Activated naive CD4-positive, alpha-beta T cell treated with anti-CD3 and anti-CD28 coated beads, Interleukin-2, amount 50 U/mL, for 72 hours (primary cell): ENCODE data around the gene TGIF1. TPM values are rescaled to one million over a fixed set of nuclear protein-coding genes. Genes with fewer than 3 reads are reported as not detected.

Experiments used
- ATAC-seq, 2 donors: fragments of 150-1000 bp; cut with Tn5 transposase; 2 replicates each; pipeline ENCODE4 v1.10.0; 2021; ENCODE audit warnings: mild to moderate bottlenecking in 2 of 2, moderate library complexity in 2 of 2
- DNase-seq, 2 donors: peaks; one replicate each; pipeline ENCODE4 v3.0.0; 2021 to 2022; ENCODE audit warnings: low spot score in 2 of 2
- H3K27ac Mint-ChIP-seq, 2 donors: one replicate each; pipeline ENCODE4 v1.8.0; 2022; ENCODE audit warnings: mild to moderate bottlenecking in 2 of 2, mixed read lengths in 2 of 2
- H3K36me3 Mint-ChIP-seq, 2 donors: one replicate each; pipeline ENCODE4 v1.8.0; 2022; ENCODE audit warnings: mixed read lengths in 2 of 2
- H3K9me3 Mint-ChIP-seq, 2 donors: one replicate each; pipeline ENCODE4 v1.8.0; 2022; ENCODE audit warnings: mixed read lengths in 2 of 2
- total RNA-seq, 2 donors: library from RNA; stranded (reverse); gene quantifications; one replicate each; pipeline ENCODE4 v1.2.3, GENCODE V29; 2022

TGIF1 gene
- total RNA-seq, 2 donors from 2014 or later, result 36.1 to 101 TPM

DNA sequence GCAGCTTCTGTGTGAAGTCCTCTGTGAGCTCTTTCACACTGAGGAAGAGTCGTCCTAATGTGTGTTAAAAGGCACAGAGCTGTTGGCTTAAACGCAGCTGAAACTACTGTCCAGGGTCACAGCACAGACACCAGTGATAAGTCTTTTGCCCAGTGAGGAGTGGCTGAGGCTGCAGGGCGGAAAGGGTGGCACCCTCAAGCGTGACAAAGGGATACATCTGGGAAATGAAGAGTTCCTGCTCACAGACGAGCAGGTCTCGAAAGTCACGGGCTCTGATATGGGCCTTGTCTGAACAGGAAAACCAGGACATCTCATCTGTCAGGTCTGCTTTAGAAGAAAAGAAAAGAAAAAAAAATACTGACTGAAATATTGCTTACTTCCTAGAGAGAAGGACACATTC is 36.5 kb downstream of the TGIF1 start:
- no peaks in the 10 kb centered on the region for H3K36me3 Mint-ChIP-seq
- DNase-seq (no peak), ATAC-seq (no peak)
- no peaks in the 10 kb centered on the region for H3K9me3 Mint-ChIP-seq
- H3K27ac Mint-ChIP-seq, result no peak overlapping the region

DNA sequence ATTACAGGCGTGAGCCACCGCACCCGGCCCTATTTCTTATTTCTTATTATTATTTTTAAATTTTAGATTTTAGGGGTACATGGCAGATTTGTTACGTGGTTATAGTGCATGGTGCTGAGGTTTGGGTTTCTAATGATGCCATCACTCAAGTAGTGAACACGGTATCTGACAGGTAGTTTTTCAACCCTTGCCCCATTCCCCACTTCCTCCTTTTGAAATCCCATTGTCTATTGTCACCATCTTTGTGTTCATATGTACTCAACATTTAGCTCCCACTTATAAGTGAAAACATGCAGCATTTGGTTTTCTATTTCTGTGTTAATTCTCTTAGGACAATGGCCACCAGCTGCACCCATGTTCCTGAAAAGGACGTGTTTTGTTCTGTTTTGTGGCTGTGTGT is 39.5 kb downstream of the TGIF1 start:
- ATAC-seq (no peak), DNase-seq (no peak)
- no peaks in the 10 kb centered on the region for H3K9me3 Mint-ChIP-seq
- no peaks in the 10 kb centered on the region for H3K36me3 Mint-ChIP-seq
- H3K27ac Mint-ChIP-seq, result no peak overlapping the region

DNA sequence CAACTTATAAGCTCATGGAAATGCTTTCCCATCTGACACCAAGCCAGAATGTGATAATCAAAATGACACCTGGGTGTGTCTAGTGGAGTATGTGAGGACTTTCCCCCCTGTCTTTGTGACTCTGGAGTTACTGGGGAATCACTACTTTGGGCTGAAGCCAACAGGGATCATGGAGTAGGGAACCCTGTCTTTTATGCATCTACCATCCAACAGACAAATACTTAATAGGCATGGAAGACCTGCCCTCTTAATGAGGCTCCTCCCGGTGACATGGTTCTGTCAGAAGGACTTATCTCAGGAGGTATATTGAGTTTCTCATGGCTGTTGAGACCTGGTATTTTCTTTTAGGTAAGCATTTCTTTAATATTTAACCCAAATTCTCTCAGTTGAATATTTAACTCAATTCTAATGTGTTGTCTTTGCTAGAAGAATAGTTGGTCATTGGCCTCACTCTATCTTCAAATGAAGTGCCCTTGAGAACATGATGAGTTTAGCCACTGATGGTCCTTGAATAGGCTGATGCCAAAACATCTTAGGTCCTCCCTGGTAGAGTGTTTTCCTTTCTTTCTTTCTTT is 42.1 kb downstream of the TGIF1 start:
- ATAC-seq (no peak), DNase-seq (no peak)
- Mint-ChIP-seq H3K27ac (no peak overlapping the region), H3K36me3 (no peaks in the 10 kb centered on the region), H3K9me3 (no peaks in the 10 kb centered on the region)

DNA sequence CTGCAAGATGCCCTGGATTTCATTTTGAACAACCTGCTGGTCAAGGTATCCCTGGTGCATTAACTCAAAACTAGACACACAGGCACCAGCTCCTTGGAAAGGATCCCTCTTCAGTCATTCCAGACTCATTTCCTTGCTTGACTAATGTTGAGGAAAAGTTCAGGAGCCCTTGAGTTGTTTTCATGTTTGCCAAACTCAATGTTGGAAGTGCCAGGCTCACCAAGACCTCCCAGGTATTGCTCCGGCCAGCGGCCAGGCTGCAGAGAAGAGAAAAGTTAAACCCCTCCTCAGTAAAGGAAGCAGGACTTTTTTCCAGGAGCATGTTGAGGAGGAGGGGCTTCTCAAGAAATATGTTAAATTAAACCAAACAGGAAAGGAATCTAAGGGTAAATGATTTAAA is 42.7 kb downstream of the TGIF1 start:
- ATAC-seq, result no peak
- H3K9me3 Mint-ChIP-seq, result no peaks in the 10 kb centered on the region
- H3K36me3 Mint-ChIP-seq, result no peaks in the 10 kb centered on the region
- DNase-seq, result no peak
- no peak overlapping the region for H3K27ac Mint-ChIP-seq

DNA sequence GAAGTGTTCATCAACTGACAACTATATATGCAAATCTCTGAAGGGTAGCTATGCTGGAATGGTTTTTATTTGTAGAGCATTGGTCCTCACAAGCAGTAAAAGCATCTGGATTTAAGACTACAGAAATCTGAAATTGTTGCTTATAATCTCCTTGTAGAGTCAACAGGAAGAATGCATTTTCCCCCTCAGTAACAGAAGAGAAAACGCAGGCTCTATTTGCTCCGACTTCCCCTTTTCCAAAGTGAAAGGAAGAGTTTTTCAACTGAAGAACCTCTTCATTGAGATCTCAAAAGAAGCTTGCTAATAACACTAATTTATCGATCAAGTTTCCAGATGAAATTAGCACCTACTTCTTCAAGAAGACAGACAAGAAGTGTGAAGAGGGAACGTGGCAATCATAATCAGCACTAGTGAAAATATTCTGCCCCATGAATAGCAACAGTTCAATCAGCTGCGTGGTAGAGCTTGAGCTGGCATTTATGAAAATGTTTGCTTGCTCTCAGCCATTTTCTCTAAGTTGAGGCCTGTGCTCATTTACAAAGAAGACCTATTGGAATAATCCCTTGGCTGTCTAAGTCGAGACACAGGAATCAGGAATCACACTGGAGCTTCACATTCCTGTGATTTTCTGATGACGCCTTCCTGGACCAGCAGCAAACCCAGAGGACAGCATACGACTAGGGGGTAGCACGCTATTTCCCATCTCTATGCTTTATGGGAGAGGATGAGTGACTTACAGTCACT is 43.7 kb downstream of the TGIF1 start:
- Mint-ChIP-seq H3K36me3 (peaks cover 0 to 5% of the 10 kb centered on the region in 2 donors), H3K9me3 (no peaks in the 10 kb centered on the region), H3K27ac (no peak overlapping the region)
- DNase-seq (no peak), ATAC-seq (no peak)

DNA sequence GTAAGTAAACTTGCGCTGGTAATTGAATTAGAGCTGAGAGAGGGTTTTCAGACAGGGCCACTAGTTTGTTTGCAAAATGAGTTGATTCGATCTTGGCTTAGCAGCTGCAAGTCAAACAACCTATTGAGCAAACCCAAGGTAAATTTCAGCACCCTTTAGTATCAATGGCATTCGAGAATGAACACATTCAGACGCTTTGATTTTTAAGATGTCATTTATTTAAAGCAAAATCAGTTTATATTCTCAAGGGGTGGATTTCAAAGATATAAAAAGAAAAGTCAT is 44.2 kb downstream of the TGIF1 start:
- H3K27ac Mint-ChIP-seq, result no peak overlapping the region
- H3K9me3 Mint-ChIP-seq, result no peaks in the 10 kb centered on the region
- H3K36me3 Mint-ChIP-seq, result peaks cover 0 to 6% of the 10 kb centered on the region in 2 donors
- ATAC-seq (no peak), DNase-seq (no peak)

DNA sequence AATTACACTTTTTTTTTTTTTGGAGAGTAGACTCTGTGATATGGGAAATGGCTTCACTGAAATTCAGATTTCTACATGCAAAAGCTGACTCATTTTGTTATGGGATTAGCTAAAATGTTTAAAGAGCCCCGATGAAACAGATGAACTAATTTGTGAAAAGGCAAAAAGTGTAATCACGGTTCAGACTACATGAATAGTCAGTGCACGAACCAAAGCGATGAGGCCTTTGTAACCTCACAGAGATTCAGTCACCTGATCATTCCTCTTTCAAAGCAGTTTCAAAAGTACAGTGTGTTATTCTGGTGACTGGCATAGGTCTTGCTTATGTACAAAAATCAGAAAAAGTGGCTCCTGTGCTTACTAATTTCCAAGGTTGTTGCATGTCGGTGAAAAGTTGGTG is 44.6 kb downstream of the TGIF1 start:
- DNase-seq, result no peak
- no peak for ATAC-seq
- H3K27ac Mint-ChIP-seq, result no peak overlapping the region
- H3K9me3 Mint-ChIP-seq, result no peaks in the 10 kb centered on the region
- H3K36me3 Mint-ChIP-seq, result peaks cover 2 to 6% of the 10 kb centered on the region in 2 donors

DNA sequence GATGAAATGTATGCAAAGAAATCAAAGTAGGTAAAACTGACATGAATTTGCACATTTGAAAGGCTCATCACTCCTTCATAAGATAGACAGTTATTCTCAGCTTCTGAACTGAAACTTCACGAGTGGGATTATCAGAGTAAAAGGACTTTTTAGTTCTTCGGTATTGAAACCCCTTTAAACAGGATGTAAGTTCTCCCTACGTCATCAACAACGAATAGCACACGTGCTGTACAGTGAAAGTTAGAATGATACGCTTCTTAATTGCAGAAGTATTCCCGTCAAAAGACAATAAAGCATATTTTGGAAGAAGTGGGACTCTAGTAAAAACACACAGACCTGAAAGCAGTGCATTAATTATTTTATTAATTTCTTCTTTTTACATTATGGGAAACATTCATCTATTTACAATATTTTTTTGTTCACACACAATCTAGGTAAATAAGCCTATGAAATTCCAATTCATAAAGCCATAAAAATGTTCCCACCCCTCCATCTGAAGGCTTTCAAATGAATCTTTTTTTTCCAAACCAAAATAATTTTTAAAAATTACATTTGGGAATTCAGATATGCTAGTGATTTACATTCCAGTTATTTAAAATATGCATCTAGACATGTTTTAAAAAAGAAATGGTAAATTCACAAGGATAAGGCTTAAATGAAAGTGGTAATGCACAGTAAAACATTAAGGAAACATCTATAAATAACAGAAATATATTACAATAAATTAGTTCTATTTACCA is 45.9 kb downstream of the TGIF1 start:
- ATAC-seq (no peak), DNase-seq (no peak)
- H3K36me3 Mint-ChIP-seq, result peaks cover 6 to 7% of the 10 kb centered on the region in 2 donors
- no peaks in the 10 kb centered on the region for H3K9me3 Mint-ChIP-seq
- H3K27ac Mint-ChIP-seq, result no peak overlapping the region

DNA sequence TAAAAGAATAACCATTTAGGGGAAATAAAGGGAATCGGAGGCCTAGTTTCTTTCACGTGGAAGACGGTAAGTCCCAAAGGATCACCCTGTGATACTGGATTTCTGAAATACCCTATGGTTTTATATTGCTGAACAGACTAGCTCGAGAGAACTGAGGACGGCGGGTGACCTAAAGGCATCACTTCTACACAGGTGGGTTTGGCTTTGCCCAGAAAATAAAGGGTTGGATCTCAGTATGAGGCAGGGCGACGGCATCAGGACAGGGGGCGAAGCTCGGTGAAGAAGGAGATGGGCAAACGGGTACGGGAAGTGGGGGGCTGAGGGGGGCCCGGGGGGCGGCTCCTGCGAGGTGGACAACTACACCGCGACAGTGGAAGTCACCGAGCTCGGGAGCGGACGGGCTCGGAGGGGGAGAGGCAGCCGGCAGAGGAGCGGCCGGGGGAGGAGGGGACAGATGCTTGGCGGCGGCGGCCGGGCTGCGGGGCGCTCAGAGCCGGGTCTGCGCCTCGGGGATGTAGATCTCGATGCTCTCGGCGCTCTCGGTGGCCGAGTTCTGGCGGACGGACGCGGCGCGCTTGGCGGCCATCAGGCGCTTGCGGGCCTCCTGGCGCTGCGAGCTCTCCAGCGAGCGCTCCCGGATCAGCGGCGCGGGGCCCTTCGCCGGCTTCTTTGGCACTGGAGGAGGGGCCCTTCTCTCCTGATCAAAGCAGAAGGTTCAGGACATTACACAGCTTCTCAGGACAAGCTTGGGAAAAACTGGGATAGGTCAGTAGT is 48.9 kb downstream of the TGIF1 start:
- ATAC-seq (peak; percentile 52 to 61), DNase-seq (peak in 1 of 2 donors; percentile 22)
- no peak overlapping the region for H3K27ac Mint-ChIP-seq
- no peaks in the 10 kb centered on the region for H3K9me3 Mint-ChIP-seq
- peaks cover 6 to 7% of the 10 kb centered on the region in 2 donors for H3K36me3 Mint-ChIP-seq

DNA sequence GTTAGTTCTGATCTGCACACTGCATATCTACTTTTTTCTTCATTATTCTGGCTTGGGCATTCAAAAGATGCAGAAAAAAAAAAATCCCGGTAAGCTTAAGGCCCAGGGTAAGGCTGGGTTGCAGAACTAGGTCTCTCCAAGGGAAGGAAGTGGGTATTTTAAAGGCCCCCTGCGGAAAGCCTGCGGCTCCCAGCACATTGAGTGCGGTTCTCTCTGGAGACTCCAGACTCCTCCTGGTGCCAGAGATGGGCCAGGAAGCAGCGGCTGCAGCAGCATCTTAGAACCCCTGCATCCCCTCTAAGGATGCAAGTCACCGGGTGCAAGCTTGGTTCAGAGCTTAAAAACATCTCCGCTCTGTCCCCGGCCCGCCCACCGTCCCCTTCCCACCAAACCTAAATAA is 49.5 kb downstream of the TGIF1 start:
- Mint-ChIP-seq H3K27ac (no peak overlapping the region), H3K36me3 (peaks cover 6 to 7% of the 10 kb centered on the region in 2 donors), H3K9me3 (no peaks in the 10 kb centered on the region)
- ATAC-seq (no peak), DNase-seq (no peak)

DNA sequence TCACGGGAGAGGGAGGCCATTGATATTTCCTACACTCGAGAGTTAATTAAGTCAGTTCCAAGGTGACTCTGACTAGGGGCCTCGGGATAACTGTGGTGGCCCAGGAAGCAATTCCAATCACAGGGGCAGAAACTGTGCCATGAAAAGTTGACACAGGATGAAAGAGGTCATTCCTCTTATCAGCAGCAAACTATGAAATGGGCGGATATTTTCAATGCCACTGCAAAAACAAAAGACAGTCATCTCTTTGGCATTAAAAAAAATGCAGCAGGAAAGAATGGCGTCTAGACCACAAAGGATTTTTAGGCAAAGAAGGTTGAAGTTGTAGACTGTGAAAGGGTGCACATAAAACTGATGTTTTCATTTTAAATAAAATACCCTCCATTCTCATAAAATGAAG is 50.0 kb downstream of the TGIF1 start:
- no peak overlapping the region for H3K27ac Mint-ChIP-seq
- DNase-seq (no peak), ATAC-seq (no peak)
- H3K9me3 Mint-ChIP-seq, result no peaks in the 10 kb centered on the region
- H3K36me3 Mint-ChIP-seq, result peaks cover 6 to 7% of the 10 kb centered on the region in 2 donors

DNA sequence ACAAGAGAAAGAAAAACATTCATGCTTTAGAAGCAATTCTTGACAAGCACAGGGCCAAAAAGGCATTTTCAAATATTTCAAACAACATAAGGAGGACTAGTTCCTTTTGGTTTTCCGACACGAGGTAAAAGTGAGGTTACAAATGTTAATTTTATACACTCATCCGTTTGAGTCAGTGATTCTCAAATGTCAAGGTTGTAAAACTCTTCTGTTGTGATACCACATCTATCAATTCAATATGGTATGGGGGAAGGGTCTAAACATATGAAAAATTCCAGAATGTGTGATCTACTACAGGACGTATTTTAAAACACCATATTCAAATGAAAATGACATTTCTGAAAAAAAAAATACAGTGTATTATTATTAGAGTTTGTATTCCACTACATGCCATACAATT is 52.7 kb downstream of the TGIF1 start:
- H3K36me3 Mint-ChIP-seq, result peaks cover 6 to 7% of the 10 kb centered on the region in 2 donors
- DNase-seq, result no peak
- ATAC-seq, result peak in 1 of 2 donors; percentile 50
- H3K9me3 Mint-ChIP-seq, result no peaks in the 10 kb centered on the region
- H3K27ac Mint-ChIP-seq, result no peak overlapping the region

DNA sequence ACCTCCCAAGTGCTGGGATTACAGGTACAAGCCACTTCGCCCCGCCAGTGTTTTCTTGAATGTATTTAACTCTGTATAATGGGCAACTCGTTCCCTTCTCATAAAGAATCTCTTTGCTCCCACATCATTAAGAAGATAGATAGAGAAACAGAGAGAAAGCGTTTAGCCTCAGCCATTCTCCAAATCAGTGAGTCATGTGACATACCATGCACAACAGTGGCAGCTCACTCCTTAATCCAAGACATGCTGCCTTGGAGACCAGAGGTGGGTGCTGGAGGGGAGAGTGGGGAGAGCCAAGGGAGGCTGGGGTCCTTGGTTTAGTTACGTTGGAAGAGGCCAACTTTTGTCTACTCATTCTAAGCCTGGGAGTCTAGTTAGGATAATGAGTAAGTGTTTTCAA is 54.7 kb downstream of the TGIF1 start:
- Mint-ChIP-seq H3K27ac (peak overlapping the region in 1 of 2 donors; percentile 88), H3K9me3 (no peaks in the 10 kb centered on the region), H3K36me3 (peaks cover 0 to 4% of the 10 kb centered on the region in 2 donors)
- DNase-seq (no peak), ATAC-seq (no peak)

DNA sequence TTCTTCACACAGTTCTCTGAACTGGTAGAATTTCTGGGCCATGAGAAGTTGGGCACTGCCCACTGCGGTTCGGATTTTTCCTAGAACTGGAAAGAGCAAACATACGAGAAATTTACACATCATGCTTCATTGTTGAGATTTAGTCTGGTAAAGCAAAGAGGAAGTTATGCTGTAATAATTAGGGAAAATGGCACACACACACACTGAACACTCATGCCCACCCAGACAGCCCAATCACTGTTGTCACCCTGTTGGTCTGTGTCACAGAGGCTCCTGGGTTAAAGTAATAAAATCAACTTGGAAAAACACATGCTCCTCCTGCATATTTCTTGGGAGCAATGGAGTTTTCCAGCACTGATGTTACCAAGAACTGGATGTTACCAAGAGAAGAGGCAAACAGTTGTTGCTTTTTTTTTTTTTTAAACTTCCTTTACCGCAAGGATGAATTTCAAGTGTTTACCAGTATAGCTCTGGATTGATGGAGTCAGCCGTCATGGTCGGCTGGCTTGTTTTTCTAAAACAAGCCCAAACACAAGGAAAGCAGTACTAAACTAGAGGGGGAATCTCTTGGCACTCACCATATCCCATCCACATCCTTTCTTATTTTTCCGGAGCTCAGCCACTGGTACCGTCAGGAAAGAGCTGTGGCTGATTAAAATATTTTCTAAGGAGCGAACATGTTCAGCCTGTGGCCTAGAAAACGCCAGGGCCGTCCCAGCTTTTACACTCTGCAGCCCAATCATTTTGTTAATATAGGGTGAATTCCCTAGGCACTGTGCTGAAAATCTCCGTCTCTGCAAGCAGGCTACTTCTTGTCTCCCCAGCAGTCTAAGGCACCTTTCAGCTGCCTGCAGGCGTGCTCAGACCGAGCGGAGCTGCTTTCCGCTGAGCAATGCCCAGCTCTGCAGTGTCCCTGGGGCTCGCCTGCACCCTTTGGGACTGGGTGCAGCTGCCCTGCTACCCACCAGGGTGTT is 58.9 kb downstream of the TGIF1 start:
- Mint-ChIP-seq H3K27ac (no peak overlapping the region), H3K36me3 (no peaks in the 10 kb centered on the region), H3K9me3 (no peaks in the 10 kb centered on the region)
- no peak for ATAC-seq
- DNase-seq, result no peak
